ENCODE measurements around the gene JAGN1.

- TF ChIP-seq POLR2A (conservative IDR thresholded peaks at IDR 0.05) = no peak
- no peak for TF ChIP-seq NFIC (IDR thresholded peaks at IDR 0.05)
- TF ChIP-seq ADNP (tag; IDR thresholded peaks at IDR 0.05) = no peak
Observed at GRCh38 chr3:9893739-9894138, 3.3 kb downstream of the JAGN1 start.

Measured in K562 (cell line).